ENCODE measurements around the gene DPEP1.

DNA sequence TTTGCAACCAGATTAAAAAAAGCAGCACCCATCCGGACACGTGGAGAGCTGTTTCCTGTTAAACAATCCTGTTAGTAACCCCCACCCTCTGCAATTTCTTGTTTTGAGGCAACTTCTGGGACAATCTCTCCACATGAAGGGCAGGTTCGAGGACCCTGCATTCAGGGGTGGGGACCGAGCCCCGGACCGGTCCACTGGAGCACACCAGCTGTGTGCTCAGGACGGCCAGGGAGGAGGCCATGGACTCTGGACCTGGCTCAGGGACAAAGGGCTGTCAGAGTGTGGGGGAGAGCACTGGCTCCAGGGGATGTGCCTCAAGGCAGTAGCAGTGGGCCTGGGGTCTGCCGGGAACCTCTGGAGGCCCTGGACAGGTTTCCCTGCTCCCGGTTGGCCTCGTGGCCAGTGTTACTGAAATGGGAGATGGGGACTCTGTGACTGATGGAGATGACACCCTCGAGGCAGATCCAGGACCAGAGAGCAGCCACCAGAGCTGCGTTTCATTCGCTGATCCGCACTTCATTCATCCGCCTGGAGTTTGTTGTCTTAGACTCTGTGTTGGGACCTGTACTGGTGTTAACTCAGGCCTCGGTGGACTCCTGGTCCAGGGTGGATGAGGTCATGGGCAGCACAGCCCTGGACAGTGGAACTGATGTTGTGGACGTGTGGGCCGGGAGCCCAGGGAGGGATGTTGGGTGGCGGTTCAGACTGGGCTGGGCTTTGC is 40.8 kb upstream of the DPEP1 start:
- TF ChIP-seq ELF4 (IDR thresholded peaks at IDR 0.05): no peak
- no peak for TF ChIP-seq SUZ12 (IDR thresholded peaks at IDR 0.05)
- no peak for TF ChIP-seq HDGF (IDR thresholded peaks at IDR 0.05; ENCODE audit: borderline replicate concordance)
- TF ChIP-seq BHLHE40 (IDR thresholded peaks at IDR 0.05; ENCODE audit: borderline replicate concordance): no peak
- TF ChIP-seq, protein P1, sequence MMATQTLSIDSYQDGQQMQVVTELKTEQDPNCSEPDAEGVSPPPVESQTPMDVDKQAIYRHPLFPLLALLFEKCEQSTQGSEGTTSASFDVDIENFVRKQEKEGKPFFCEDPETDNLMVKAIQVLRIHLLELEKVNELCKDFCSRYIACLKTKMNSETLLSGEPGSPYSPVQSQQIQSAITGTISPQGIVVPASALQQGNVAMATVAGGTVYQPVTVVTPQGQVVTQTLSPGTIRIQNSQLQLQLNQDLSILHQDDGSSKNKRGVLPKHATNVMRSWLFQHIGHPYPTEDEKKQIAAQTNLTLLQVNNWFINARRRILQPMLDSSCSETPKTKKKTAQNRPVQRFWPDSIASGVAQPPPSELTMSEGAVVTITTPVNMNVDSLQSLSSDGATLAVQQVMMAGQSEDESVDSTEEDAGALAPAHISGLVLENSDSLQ (IDR thresholded peaks at IDR 0.05): no peak
